Endodermal cell (in vitro differentiated cells): Measurements from ENCODE around the gene ACSL3. TPM values are rescaled to one million over a fixed set of nuclear protein-coding genes. Genes with fewer than 3 reads are reported as not detected.
A peak's percentile ranks its signal among the peaks of the same experiment; 100 is the strongest.

Experiments used
- DNase-seq: peaks from one replicate; pipeline ENCODE4 v3.0.0-alpha.2; 2017
- H3K27ac ChIP-seq: 2 replicates; pipeline ENCODE4 v1.5.1; 2013; ENCODE audit warnings: mild to moderate bottlenecking, low read depth, low read length, moderate library complexity
- H3K27me3 ChIP-seq: 2 replicates; pipeline ENCODE4 v1.6.1; 2013; ENCODE audit warnings: mild to moderate bottlenecking, low read length, moderate library complexity; ENCODE audit not compliant: insufficient read depth, control insufficient read depth, poor library complexity, severe bottlenecking
- H3K36me3 ChIP-seq: 2 replicates; pipeline ENCODE4 v1.7.0; 2013; ENCODE audit warnings: mild to moderate bottlenecking, low read length, moderate library complexity; ENCODE audit not compliant: control insufficient read depth, insufficient read depth
- H3K4me1 ChIP-seq: one replicate; pipeline ENCODE4 v1.7.0; 2013; ENCODE audit warnings: low read length; ENCODE audit not compliant: control insufficient read depth, insufficient read depth
- H3K4me3 ChIP-seq: 2 replicates; pipeline ENCODE4 v1.5.1; 2013; ENCODE audit warnings: mild to moderate bottlenecking, low read length, moderate library complexity
- H3K9ac ChIP-seq: 2 replicates; pipeline ENCODE4 v1.6.1; 2013; ENCODE audit warnings: mild to moderate bottlenecking, low read length, moderate library complexity; ENCODE audit not compliant: poor library complexity, severe bottlenecking; ENCODE audit errors: extremely low read depth
- H3K9me3 ChIP-seq: 2 replicates; pipeline ENCODE4 v1.6.1; 2013; ENCODE audit warnings: mild to moderate bottlenecking, low read length, moderate library complexity; ENCODE audit not compliant: control insufficient read depth
- H3K27ac Mint-ChIP-seq: 2 replicates; pipeline ENCODE4 v1.8.0; 2020; ENCODE audit warnings: mixed read lengths
- H3K27me3 Mint-ChIP-seq: 2 replicates; pipeline ENCODE4 v1.8.0; 2021; ENCODE audit warnings: mild to moderate bottlenecking, mixed read lengths; ENCODE audit not compliant: insufficient read depth
- H3K36me3 Mint-ChIP-seq: 2 replicates; pipeline ENCODE4 v1.8.0; 2020; ENCODE audit warnings: low read depth, mixed read lengths
- H3K4me1 Mint-ChIP-seq: 2 replicates; pipeline ENCODE4 v1.8.0; 2020; ENCODE audit warnings: mixed read lengths
- H3K4me3 Mint-ChIP-seq: 2 replicates; pipeline ENCODE4 v1.8.0; 2020; ENCODE audit warnings: mild to moderate bottlenecking, moderate library complexity, mixed read lengths
- H3K9me3 Mint-ChIP-seq: 2 replicates; pipeline ENCODE4 v1.8.0; 2020; ENCODE audit warnings: mild to moderate bottlenecking, mixed read lengths
- CTCF ChIP-seq: fragments of 200-600 bp; sonication (generic); conservative IDR thresholded peaks from 2 replicates; pipeline ENCODE4 v1.5.0; 2021; ENCODE audit warnings: antibody characterized with exemption, mild to moderate bottlenecking
- WGBS, 2 experiments: methylation state at CpG; one replicate each; pipeline versions ENCODE4 v1.1.5 to v1.1.7; 2013; ENCODE audit warnings: missing lambda C conversion rate in 2 of 2, mixed read lengths in 1 of 2; ENCODE audit not compliant: insufficient coverage in 1 of 2, insufficient read length in 1 of 2; 5-methylcytosine and 5-hydroxymethylcytosine counted together
- total RNA-seq, 2 donors: library from RNA; stranded (reverse); fragmentation: NEBNext Ultra II Directional in 1 of 2; extraction: Animal tissue kit (Norgen Biotek cat#: 25700) in 1 of 2; gene quantifications; 2 replicates in 1 of 2; 3 replicates in 1 of 2; pipeline ENCODE4 v1.2.1, GENCODE V29; 2021

ACSL3 gene
- total RNA-seq, 2 donors from 2014 or later, result 65.2 to 65.7 TPM

GRCh38 chr2:222907048-222907447 is 46.2 kb downstream of the ACSL3 start:
- Histone ChIP-seq H3K9ac (no peak overlapping the region), H3K36me3 (peaks cover 20% of the 10 kb centered on the region), H3K4me1 (no peaks in the 10 kb centered on the region), H3K27me3 (no peaks in the 10 kb centered on the region), H3K27ac (no peak overlapping the region), H3K4me3 (no peak overlapping the region), H3K9me3 (no peaks in the 10 kb centered on the region)
- Mint-ChIP-seq H3K36me3 (peaks cover 27% of the 10 kb centered on the region), H3K9me3 (no peaks in the 10 kb centered on the region), H3K27ac (peak overlapping the region; percentile 31), H3K27me3 (no peaks in the 10 kb centered on the region), H3K4me1 (peaks cover 19% of the 10 kb centered on the region), H3K4me3 (no peak overlapping the region)
- DNase-seq, result no peak
- 83 to 93% methylated on average over 2 of the region's 2 CpGs for WGBS, 2 experiments
- TF ChIP-seq CTCF, result no peak

- Histone ChIP-seq H3K9ac (no peak overlapping the region), H3K36me3 (peaks cover 20% of the 10 kb centered on the region), H3K27ac (no peak overlapping the region), H3K4me1 (no peaks in the 10 kb centered on the region), H3K9me3 (no peaks in the 10 kb centered on the region), H3K27me3 (no peaks in the 10 kb centered on the region), H3K4me3 (no peak overlapping the region)
- peaks cover 27% of the 10 kb centered on the region for H3K36me3 Mint-ChIP-seq
- 82 to 89% methylated on average over 10 of the region's 10 CpGs for WGBS, 2 experiments
- no peaks in the 10 kb centered on the region for H3K9me3 Mint-ChIP-seq
- H3K27me3 Mint-ChIP-seq, result no peaks in the 10 kb centered on the region
- no peak for TF ChIP-seq CTCF
- peak overlapping the region; percentile 69 for H3K27ac Mint-ChIP-seq
- DNase-seq, result peak; percentile 80
- H3K4me3 Mint-ChIP-seq, result no peak overlapping the region
- H3K4me1 Mint-ChIP-seq, result peaks cover 20% of the 10 kb centered on the region
Observed at GRCh38 chr2:222907790-222908441, 47.1 kb downstream of the ACSL3 start.

- H3K36me3 Mint-ChIP-seq, result peaks cover 27% of the 10 kb centered on the region
- H3K4me1 Mint-ChIP-seq, result peaks cover 20% of the 10 kb centered on the region
- Histone ChIP-seq H3K4me1 (no peaks in the 10 kb centered on the region), H3K27me3 (no peaks in the 10 kb centered on the region), H3K36me3 (peaks cover 20% of the 10 kb centered on the region), H3K27ac (no peak overlapping the region), H3K9me3 (no peaks in the 10 kb centered on the region), H3K9ac (no peak overlapping the region), H3K4me3 (no peak overlapping the region)
- no peak overlapping the region for H3K4me3 Mint-ChIP-seq
- peak overlapping the region; percentile 1 for H3K27ac Mint-ChIP-seq
- no peaks in the 10 kb centered on the region for H3K27me3 Mint-ChIP-seq
- no peaks in the 10 kb centered on the region for H3K9me3 Mint-ChIP-seq
- TF ChIP-seq CTCF, result no peak
- DNase-seq, result no peak
- whole genome bisulfite sequencing, 2 experiments, result 97 to 100% methylated on average over 2 to 3 of the region's 3 CpGs
Observed at GRCh38 chr2:222909286-222909685, 48.5 kb downstream of the ACSL3 start.
